NK-92 treated with Interleukin-12 subunit alpha and Interleukin-12 subunit beta, amount 100 ng/mL, for 24 hours (cell line): ENCODE results near the gene STX12.
"Not testable (repeated sequence)": the region's sequence is repeated elsewhere in the genome, so short reads cannot be mapped to it uniquely, and the experiment has no call there.

Experiments
- DNase-seq: peaks from one replicate; lab custom pipeline; 2025; lab: John Stamatoyannopoulos, UW

STX12 gene

DNA sequence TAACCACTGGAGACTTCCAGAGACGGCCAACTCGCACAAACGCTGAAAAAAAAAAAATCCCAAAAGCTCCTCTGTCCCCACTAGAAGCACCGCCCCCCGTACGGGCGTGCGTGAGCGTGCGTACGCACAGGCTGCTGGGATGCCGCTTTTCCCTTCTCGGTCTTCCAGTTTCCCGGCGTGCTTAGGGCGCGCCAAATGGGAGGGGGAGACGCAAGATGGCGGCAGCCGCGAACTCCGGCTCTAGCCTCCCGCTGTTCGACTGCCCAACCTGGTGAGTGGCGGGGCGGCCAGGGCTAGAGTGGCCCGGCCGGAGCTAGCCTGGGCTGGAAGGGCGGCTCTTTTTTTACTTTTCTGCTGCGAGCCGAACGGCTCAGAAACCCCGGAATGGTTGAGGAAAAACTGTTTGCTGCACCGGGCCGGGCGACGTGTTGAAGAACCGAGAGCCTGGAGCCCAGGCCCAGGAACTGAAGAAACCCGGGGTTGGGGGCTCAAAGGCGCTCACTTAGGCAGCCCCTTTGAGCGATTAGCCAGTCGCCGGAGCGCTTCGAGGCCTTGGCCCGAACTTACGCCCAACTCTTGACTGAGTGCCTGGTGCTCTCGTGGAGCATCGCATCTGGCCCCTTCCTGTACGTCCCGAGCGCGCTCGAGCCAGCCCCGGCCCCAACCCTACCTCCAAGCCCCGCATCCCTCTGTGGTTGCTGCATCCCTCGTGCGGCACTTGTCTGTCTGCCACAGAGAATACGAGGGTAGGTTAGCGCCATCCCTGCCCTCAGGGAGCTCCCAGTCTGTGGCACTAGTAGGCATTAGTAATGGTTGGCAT lies 57.8 kb downstream of the STX12 start, which contains the start of gene PPP1R8:
PPP1R8 (plus strand) TSS at position 162 of the 820 bp plus-strand sequence; CDS start at position 216, 54 bp downstream.
- peak; percentile 86 for DNase-seq

DNA sequence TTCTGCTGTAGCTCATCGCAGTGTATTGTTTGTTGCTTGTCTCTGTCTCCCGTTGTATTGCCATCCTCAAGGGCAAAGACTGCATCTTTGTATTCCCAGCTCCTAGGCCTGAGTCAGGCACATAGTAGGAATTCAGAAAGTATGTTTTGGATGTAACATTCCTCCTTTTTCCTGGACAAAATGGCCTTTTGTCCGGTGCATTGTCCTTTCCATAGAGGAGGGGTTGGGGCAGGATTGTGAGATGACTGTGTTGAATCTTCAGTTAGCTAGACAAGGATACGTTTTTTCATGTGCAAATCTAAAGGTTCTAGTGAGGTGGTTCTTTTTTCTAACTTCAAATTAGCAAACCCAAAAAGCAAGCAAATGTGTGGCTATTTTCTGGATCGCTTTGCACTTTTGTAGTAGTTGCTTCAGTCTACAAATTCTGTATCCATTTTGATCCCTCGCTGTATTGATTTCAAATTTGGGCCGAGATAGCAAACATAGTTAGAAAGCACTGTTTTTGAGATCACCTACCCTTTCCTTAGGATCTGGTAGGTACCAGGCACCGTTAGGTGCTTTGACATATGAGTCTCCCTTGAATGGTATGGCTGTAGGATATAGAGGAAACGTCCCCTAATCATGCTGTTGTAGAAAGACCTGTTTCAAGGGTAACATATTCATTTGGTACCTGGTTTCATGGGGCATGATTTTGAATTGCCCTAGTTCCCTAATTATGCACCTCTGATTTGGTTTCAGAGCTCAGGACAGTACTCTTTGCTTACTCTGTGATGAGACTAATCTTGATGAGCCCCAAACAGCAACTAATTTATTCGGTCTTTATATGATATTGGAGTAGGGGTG lies 58.8 kb downstream of the STX12 start:
- DNase-seq, result no peak

- DNase-seq, result no peak
Observed at GRCh38 chr1:27832762-27833161, 59.7 kb downstream of the STX12 start.

DNA sequence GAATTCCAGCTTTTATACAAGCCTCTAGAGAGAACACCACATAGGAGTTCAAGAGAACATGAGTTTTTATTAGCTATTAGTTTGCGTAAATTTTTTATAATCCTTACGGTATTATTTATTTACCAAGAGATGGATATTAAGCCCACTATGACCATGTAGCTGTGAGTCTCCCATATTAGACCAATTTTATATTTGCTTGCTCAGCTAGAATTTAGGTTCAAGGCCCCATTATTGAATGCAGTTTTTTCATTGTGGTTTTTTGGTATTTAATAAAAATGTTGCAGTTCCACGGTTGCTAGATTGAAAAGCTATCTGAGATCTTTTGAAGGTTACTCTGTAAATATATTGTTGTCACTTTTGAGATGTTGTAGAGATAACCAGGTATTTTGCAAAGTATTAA lies 60.5 kb downstream of the STX12 start:
- DNase-seq, result no peak

GRCh38 chr1:27835046-27835445 lies 62.0 kb downstream of the STX12 start:
- DNase-seq, result no peak

DNA sequence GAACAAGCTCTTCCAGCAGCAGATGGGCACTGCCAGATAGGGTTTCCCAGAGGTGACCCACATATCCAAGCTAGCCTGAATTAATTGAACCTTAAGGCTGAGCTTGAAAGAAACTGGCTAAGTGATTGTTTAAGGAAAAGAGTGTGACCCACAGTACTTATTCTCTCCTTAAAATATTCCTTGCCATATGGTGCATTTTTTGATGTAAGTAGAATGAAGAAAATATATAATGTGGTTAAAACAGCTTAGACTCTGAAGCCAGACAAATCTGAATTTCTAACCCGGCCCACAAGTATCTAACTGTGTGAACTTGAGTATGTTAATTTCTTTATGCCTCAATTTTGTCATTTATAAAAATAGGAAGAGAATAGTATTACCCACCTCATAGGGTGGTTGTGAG lies 62.5 kb downstream of the STX12 start:
- DNase-seq, result no peak

- no peak for DNase-seq
Observed at GRCh38 chr1:27849951-27850350, 76.9 kb downstream of the STX12 start.

DNA sequence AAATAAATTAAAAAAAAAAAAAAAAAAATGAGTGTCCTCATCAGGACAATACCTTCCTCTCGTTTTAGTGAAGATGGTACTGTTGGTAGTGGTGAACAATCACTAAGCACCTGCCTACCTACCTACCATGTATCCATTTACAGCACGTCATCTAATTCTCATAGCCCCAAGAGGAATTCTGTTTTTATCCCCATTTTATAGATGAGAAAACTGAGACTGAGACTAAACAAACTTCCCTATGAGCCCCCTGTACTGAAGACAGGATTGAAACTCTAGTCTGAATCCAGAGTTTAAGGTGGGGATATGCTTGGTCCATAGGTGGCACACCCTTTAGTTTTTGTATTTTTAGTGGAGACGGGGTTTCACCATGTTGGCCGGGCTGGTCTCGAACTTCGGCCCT lies 82.1 kb downstream of the STX12 start:
- DNase-seq, result no peak

GRCh38 chr1:27856561-27857343 lies 83.7 kb downstream of the STX12 start:
- no peak for DNase-seq

- DNase-seq, result not testable (repeated sequence)
Observed at GRCh38 chr1:27857552-27857951, 84.5 kb downstream of the STX12 start.

- peak; percentile 59 for DNase-seq
Observed at GRCh38 chr1:27858072-27858948, 85.3 kb downstream of the STX12 start.

DNA sequence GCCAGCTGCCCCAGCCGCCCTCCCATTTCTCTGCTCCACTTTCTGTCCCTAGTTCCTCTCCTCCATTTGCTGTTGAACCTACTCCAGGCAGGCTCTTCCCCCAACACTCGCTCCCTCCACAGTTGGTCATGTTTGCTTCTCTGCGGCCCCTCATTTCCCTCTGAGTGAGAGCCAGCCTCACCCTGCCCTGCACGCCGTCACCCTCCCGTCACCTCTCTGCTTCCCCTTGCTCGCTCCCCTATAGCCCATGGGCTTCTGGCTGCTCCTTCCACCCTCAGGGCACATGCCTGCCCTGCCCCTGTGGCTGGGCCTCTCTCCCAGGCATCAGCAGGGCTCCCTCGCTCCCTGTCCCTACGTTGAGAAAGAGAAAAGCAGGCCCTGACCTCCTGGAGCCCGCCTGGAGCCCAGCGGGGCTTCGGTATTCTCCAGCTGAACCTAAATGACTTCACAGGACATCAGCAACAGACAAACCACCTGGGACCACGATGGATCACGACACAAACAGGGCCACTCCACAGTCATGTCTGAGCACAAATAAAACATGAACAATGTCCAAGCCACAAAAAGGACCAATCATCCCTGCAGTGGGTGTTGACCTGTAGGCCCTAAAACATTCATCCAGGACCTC lies 86.0 kb downstream of the STX12 start:
- DNase-seq, result no peak

DNA sequence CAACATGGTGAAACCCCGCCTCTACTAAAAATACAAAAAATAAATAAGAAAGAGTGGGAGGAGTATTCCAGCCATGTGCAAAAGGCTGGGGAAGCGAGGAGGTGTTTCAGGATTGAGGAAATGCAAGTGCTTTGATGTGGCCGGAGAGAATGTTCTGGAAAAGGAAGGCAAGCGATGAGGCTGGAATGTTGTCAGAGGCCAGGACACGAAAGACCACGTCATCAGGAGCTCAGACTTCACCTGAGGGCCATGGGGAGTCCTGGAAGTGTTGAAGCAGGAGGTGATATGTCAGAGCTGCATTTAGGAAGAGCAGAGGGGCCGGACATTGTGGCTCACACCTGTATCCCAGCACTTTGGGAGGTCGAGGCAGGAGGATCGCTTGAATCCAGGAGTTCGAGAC lies 88.4 kb downstream of the STX12 start:
- no peak for DNase-seq

DNA sequence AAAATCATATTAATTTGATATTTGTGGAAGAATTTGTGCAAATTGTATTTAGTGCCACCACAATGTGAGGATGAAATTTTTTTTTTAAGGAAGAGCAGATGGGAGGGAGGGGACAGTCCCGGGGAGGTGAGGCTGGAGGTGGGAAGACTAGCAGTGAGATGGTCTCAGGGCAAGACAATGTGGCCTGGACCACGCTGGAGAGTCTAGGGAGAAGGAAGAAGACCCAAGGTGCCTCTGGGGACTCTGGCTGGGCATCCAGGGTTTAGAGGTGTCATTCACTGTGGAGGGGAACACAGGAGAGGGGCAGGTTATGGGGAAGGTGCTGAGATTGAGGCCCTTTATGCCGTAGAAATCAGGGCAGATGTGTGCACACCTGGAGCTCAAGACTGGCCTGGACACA lies 89.0 kb downstream of the STX12 start:
- DNase-seq, result no peak

- peak; percentile 51 for DNase-seq
Observed at GRCh38 chr1:27862671-27863537, 89.9 kb downstream of the STX12 start.

GRCh38 chr1:27863538-27863915 lies 90.5 kb downstream of the STX12 start:
- DNase-seq, result no peak

GRCh38 chr1:27864264-27864895 lies 91.4 kb downstream of the STX12 start:
- DNase-seq, result no peak

- no peak for DNase-seq
Observed at GRCh38 chr1:27865821-27866220, 92.8 kb downstream of the STX12 start.

DNA sequence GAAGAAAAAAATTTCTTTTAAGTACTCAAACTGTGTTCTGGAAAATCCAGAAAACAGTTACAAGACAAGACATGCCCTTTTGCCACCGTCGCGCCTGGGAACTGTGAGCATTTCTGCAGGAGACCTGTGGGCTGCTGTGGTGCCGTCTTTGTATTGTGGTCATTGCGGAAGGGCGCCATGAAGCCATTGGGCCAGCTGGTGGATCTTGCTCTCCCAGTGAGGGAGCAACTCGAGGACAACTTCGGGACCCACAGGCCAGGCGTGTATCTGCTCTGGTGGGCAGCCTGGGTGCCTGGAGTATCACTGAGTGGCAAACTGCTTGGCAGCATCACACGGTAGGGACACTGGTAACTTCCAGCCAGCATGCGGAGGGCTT lies 95.5 kb downstream of the STX12 start:
- no peak for DNase-seq
